Stimulated activated effector memory CD8-positive, alpha-beta T cell treated with anti-CD3 and anti-CD28 coated beads, Interleukin-12 subunit alpha, Interleukin-12 subunit beta, amount 100 ng/mL, for 72 hours (primary cell): Measurements from ENCODE around the gene VPREB3.

Experiments
- ATAC-seq: fragments of 150-1000 bp; cut with Tn5 transposase; 2 replicates; pipeline ENCODE4 v1.10.0; 2021
- DNase-seq, 2 donors: peaks; one replicate each; pipeline ENCODE4 v3.0.0; 2021 to 2022; ENCODE audit warnings: low spot score in 2 of 2
- H3K27ac Mint-ChIP-seq: one replicate; pipeline ENCODE4 v1.8.0; 2022; ENCODE audit warnings: mild to moderate bottlenecking, mixed read lengths
- H3K36me3 Mint-ChIP-seq: one replicate; pipeline ENCODE4 v1.8.0; 2022; ENCODE audit warnings: mild to moderate bottlenecking, mixed read lengths
- H3K4me1 Mint-ChIP-seq: one replicate; pipeline ENCODE4 v1.8.0; 2022; ENCODE audit warnings: mixed read lengths
- H3K4me3 Mint-ChIP-seq: one replicate; pipeline ENCODE4 v1.8.0; 2022; ENCODE audit warnings: mild to moderate bottlenecking, mixed read lengths
- H3K9me3 Mint-ChIP-seq: one replicate; pipeline ENCODE4 v1.8.0; 2022; ENCODE audit warnings: mixed read lengths

Gene VPREB3

GRCh38 chr22:23786752-23787599, 32.8 kb upstream of the VPREB3 start, which contains the start of gene SMARCB1:
Gene SMARCB1 (plus strand): TSS chr22:23786966. CDS start chr22:23787170, 204 bp downstream.
- Mint-ChIP-seq H3K27ac (peak within 1 kb of the TSS; percentile 92), H3K9me3 (no peaks in the 10 kb centered on the region), H3K4me1 (peaks cover 14% of the 10 kb centered on the region), H3K4me3 (peak within 1 kb of the TSS; percentile 75), H3K36me3 (peaks cover 22% of the 10 kb centered on the region)
- ATAC-seq (peak; percentile 90), DNase-seq (peak; percentile 80 to 91)

DNA sequence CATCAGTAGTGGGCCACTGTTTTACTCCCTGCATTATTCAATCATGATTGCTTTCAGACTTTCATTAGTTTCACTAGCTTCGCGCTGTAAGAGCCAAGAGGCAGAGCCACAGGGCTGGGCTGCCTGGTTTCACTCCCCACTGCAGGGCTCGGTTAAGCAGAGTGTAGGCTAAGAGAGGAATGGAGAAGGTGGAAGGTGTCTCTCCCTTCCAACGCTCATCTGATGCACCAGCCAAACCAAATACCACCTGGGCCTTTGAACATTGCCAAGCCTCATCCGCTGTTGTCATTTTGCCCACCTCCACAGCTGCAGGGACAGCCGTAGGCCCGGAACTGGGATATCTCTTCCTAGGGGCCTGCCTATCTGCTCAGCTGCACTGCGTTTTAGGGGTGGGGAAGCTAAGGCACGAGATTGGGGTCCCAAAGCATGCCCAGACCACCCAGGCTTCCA, 32.1 kb upstream of the VPREB3 start:
- H3K9me3 Mint-ChIP-seq = no peaks in the 10 kb centered on the region
- peaks cover 21% of the 10 kb centered on the region for H3K36me3 Mint-ChIP-seq
- peaks cover 14% of the 10 kb centered on the region for H3K4me1 Mint-ChIP-seq
- peak overlapping the region; percentile 92 for H3K27ac Mint-ChIP-seq
- peak overlapping the region; percentile 75 for H3K4me3 Mint-ChIP-seq
- no peak for DNase-seq
- no peak for ATAC-seq

DNA sequence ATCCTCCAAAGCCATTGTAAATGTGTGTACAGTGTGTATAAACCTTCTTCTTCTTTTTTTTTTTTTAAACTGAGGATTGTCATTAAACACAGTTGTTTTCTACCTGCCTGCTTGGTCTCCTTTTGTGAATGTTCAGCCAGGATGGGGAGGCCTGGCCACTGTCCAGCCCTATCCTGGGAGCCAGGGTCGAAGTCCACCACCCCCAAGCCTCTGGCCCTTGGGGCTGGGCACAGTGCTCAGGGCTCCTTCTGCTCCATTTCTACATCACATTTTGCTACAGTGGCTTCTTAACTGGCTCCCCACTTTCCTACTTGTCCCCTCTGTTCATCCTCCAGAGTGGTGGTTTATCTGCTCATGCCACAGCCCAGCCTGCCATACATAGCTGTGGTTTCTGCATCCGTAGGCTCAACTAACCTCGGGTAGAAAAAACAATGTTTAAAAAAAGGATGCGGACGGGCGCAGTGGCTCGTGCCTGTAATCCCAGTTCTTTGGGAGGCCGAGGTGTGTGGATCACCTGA, 30.0 kb upstream of the VPREB3 start:
- no peak for ATAC-seq
- peak overlapping the region; percentile 73 for H3K27ac Mint-ChIP-seq
- peaks cover 17% of the 10 kb centered on the region for H3K36me3 Mint-ChIP-seq
- H3K4me1 Mint-ChIP-seq = peaks cover 11% of the 10 kb centered on the region
- DNase-seq = no peak
- H3K9me3 Mint-ChIP-seq = no peaks in the 10 kb centered on the region
- H3K4me3 Mint-ChIP-seq = no peak overlapping the region

- H3K4me3 Mint-ChIP-seq = no peak overlapping the region
- DNase-seq = no peak
Observed at GRCh38 chr22:23783265-23784150, 29.3 kb upstream of the VPREB3 start.

DNA sequence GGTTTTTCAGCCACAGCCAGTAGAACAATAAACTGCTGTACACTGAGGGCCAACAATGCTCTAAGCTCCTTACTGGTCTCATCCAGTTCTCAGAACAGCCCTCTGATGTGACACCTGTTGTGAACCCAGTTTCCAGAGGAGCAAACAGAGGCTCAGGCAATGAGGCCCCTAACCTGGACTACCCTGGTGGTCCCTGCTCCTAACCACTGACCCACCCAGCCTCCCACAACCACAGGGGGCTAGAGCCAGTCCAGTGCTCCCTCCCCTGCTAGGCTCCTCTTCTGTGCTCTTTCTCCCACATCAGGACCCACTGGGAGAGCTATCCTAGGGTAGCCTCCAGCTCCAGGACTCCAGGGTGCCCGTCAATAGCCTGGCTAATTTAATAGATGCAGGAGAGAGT, 28.5 kb upstream of the VPREB3 start:
- no peak for ATAC-seq
- peaks cover 11% of the 10 kb centered on the region for H3K4me1 Mint-ChIP-seq
- no peak overlapping the region for H3K27ac Mint-ChIP-seq
- no peak for DNase-seq
- no peaks in the 10 kb centered on the region for H3K9me3 Mint-ChIP-seq
- no peak overlapping the region for H3K4me3 Mint-ChIP-seq
- H3K36me3 Mint-ChIP-seq = peaks cover 6% of the 10 kb centered on the region

More at GRCh38 chr22:23783265-23784150, 29.3 kb upstream of the VPREB3 start:
- Mint-ChIP-seq H3K36me3 (peaks cover 9% of the 10 kb centered on the region), H3K4me1 (peaks cover 11% of the 10 kb centered on the region), H3K9me3 (no peaks in the 10 kb centered on the region), H3K27ac (no peak overlapping the region)
- no peak for ATAC-seq

- DNase-seq (no peak), ATAC-seq (no peak)
- Mint-ChIP-seq H3K36me3 (peaks cover 6% of the 10 kb centered on the region), H3K4me1 (peaks cover 11% of the 10 kb centered on the region), H3K9me3 (no peaks in the 10 kb centered on the region), H3K27ac (no peak overlapping the region), H3K4me3 (no peak overlapping the region)
Observed at GRCh38 chr22:23782252-23782651, 28.0 kb upstream of the VPREB3 start.

GRCh38 chr22:23781511-23782183, 27.4 kb upstream of the VPREB3 start:
- H3K4me3 Mint-ChIP-seq = no peak overlapping the region
- no peaks in the 10 kb centered on the region for H3K9me3 Mint-ChIP-seq
- H3K36me3 Mint-ChIP-seq = peaks cover 3% of the 10 kb centered on the region
- peak overlapping the region; percentile 73 for H3K27ac Mint-ChIP-seq
- H3K4me1 Mint-ChIP-seq = peaks cover 10% of the 10 kb centered on the region
- no peak for ATAC-seq
- DNase-seq = no peak

GRCh38 chr22:23781065-23781464, 26.8 kb upstream of the VPREB3 start:
- Mint-ChIP-seq H3K27ac (peak overlapping the region; percentile 73), H3K9me3 (no peaks in the 10 kb centered on the region), H3K4me1 (peaks cover 5% of the 10 kb centered on the region), H3K4me3 (no peak overlapping the region), H3K36me3 (no peaks in the 10 kb centered on the region)
- DNase-seq (no peak), ATAC-seq (no peak)

- H3K4me3 Mint-ChIP-seq = no peak overlapping the region
- ATAC-seq (no peak), DNase-seq (no peak)
- H3K4me1 Mint-ChIP-seq = peaks cover 5% of the 10 kb centered on the region
- H3K27ac Mint-ChIP-seq = no peak overlapping the region
- no peaks in the 10 kb centered on the region for H3K36me3 Mint-ChIP-seq
- no peaks in the 10 kb centered on the region for H3K9me3 Mint-ChIP-seq
Observed at GRCh38 chr22:23780146-23780748, 26.0 kb upstream of the VPREB3 start.

DNA sequence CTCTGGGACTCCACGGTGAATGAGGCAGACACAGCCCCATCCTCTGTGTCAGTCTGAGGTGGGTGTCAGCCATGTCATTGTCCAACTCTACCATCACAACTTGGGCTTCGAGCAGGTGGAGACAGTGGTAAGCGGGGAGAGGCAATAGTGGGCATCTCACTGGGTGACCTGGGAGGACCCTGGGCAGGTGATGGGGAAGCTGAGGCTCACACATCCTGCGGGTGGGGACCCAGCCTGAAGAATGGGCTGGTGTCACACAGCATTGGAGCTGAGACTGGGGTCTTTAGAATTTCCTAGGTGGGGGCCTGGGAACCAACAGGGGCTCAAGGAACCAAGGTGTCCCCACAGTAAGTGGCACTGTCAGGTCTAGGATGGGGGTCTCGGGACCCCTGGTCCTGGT, 25.5 kb upstream of the VPREB3 start:
- DNase-seq = no peak

GRCh38 chr22:23779083-23779482, 24.9 kb upstream of the VPREB3 start:
- H3K27ac Mint-ChIP-seq = peak overlapping the region; percentile 69
- H3K4me3 Mint-ChIP-seq = no peak overlapping the region
- H3K9me3 Mint-ChIP-seq = no peaks in the 10 kb centered on the region
- no peak for DNase-seq
- no peaks in the 10 kb centered on the region for H3K36me3 Mint-ChIP-seq
- ATAC-seq = no peak
- peaks cover 5% of the 10 kb centered on the region for H3K4me1 Mint-ChIP-seq

More for the DNA sequence above, 25.5 kb upstream of the VPREB3 start:
- ATAC-seq = no peak
- no peaks in the 10 kb centered on the region for H3K36me3 Mint-ChIP-seq
- H3K27ac Mint-ChIP-seq = peak overlapping the region; percentile 69
- H3K4me1 Mint-ChIP-seq = peaks cover 5% of the 10 kb centered on the region
- no peaks in the 10 kb centered on the region for H3K9me3 Mint-ChIP-seq
- no peak overlapping the region for H3K4me3 Mint-ChIP-seq

- no peak overlapping the region for H3K27ac Mint-ChIP-seq
- no peak for DNase-seq
Observed at GRCh38 chr22:23778577-23778900, 24.3 kb upstream of the VPREB3 start.

DNA sequence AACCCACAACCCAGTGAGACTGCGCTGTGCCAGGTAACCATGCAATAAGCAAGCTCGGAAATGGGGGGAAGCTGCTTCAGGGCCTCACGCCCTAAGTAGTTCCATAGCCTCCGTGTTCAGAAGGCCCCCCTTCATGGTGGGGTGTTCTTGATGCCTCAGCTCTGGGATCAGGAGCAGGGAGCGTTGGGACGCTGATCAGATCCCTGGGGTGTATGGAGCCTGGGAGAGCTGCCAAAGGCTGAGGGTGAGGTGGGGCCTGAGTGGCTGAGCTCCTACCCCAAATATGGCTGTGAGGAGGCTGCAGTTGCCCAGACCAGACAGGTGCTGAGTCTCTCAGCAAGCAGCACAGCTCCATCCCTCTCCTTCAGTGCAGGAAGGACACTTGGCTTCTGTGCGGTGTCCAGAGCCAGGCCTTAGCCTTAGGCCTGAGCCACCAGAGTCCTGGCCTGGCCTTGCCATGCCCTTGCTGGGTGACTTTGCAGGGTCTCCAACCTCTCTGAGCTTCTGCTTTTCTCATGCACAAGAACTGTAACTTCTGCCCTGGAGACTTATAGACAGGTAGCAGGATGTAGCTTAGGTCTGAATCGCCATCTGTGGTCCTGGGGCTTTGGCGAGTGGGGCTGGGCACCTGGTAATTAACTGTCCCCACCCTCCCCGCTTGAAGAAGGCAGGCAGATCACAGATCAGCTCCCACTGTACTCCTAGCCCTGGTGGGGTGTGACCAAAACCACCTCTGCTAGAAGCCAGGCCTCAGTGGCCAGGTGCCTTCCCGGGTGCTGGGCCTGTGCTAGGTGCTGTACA, 23.8 kb upstream of the VPREB3 start:
- no peak for ATAC-seq
- Mint-ChIP-seq H3K9me3 (no peaks in the 10 kb centered on the region), H3K36me3 (no peaks in the 10 kb centered on the region), H3K4me3 (no peak overlapping the region), H3K27ac (no peak overlapping the region), H3K4me1 (peaks cover 10% of the 10 kb centered on the region)
- no peak for DNase-seq

More at GRCh38 chr22:23778577-23778900, 24.3 kb upstream of the VPREB3 start:
- Mint-ChIP-seq H3K9me3 (no peaks in the 10 kb centered on the region), H3K4me1 (peaks cover 5% of the 10 kb centered on the region), H3K36me3 (no peaks in the 10 kb centered on the region), H3K4me3 (no peak overlapping the region)
- no peak for ATAC-seq

DNA sequence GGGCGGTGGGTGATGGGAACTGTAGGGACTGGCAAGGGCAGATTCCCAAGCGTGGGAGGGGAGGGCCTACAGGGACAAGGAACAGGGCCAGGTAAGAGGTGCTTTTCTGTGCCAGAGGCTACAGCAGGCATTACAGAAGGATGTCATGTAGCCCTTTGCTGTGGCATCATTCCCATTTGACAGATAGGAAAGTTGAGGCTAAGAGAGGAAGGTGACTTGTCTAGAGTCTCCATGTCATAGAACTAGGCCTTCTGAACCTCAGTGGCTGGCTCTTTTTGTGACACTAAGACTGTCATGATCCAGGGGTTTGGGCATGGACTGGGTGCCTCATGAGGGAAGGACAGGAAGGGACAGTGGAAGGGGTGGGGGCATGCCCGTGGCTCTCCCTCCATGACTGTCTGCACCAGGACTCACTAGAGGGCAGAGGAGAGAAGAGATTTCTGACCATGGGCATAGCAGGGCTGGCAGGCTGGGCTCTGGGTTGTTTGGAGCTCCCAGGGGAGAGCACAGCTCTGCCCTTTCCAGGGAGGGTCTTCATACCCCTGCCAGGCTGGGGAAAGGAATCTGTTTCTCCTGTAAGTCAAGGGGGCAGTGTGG, 21.7 kb upstream of the VPREB3 start:
- H3K36me3 Mint-ChIP-seq = no peaks in the 10 kb centered on the region
- H3K4me1 Mint-ChIP-seq = peaks cover 21% of the 10 kb centered on the region
- ATAC-seq (no peak), DNase-seq (no peak)
- H3K4me3 Mint-ChIP-seq = no peak overlapping the region
- no peak overlapping the region for H3K27ac Mint-ChIP-seq
- no peaks in the 10 kb centered on the region for H3K9me3 Mint-ChIP-seq
